ENCODE measurements around the gene SLC47A2. TPM values are rescaled to one million over a fixed set of nuclear protein-coding genes. Genes with fewer than 3 reads are reported as not detected.
A peak's percentile ranks its signal among the peaks of the same experiment; 100 is the strongest.

SLC47A2 gene
- total and polyA plus RNA-seq, 5 donors from 2014 or later, result not detected

DNA sequence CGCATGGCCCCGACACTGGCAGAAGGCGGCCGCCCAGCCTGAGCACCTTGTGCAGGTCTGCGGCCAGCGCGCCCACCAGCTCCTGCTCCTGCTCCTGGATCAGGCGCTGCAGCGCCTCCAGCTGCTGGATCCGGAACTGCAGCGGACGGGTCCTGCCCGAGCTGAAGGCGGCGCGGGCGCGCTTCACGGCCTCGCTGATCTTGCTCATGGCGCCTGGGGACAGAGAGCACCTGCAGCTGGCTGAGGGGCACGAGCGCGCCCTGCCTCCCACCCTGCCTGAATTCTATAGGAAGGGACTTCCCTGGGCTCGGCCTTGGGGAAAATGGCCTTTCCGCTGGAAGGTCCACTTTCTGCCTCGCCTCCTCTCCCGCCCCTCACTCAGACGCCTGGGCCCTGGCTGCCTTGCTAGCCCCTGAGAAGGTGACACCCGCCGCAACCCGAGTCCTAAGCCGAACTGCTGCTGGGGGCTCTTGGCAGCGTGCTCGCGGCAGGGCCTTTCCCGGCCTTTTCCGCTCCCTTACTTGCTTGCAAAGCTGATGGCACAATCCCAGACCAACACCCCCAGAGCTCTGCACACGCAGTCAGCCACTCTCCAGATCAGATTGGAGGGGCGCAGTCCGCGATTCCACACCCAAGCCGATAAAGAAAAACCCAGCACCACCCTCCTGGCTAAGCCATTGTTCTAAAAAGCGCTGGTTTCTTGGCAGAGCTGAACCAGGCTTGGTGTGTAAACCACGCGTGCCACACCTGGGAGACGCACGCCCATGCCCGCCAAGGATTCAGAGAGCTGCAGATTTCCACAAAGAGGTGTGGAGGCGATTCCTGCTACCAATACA is 28.8 kb upstream of the SLC47A2 start:
- Mint-ChIP-seq H3K27ac (peak overlapping the region in 1 of 3 donors; percentile 36), H3K27me3 (peaks cover 8% of the 10 kb centered on the region)

DNA sequence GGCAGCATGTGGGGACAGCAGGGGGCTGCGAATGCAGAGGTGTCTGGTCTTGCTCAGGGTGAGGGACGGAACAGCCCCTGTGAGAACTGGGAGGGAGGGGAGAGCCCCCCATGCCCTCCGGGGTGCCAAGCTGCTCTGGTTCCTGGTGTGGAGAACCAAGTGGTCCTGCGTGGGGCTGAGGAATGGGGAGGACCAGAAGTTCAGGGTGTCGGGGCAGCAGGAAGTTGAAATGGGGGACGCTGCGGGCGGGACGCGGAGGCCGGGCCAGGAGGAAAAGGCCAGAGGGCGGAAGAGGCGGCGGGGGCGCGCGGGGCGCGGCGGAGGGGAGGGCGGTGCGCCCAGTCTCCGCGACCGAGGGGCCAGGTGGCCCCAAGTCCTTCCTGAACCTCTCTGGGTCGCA is 28.1 kb upstream of the SLC47A2 start:
- H3K9me3 Mint-ChIP-seq, result no peaks in the 10 kb centered on the region
- H3K4me3 Mint-ChIP-seq, result peak overlapping the region in 3 of 4 donors; percentile 43 to 80 (median 72)
- Histone ChIP-seq H3K4me1 (ENCODE audit: control insufficient read depth, insufficient read depth, low read length, poor library complexity, severe bottlenecking) (peaks cover 5% of the 10 kb centered on the region), H3K4me3 (ENCODE audit: low read depth, low read length) (no peak overlapping the region), H3K27ac (ENCODE audit: insufficient read depth, low read length, poor library complexity, severe bottlenecking) (no peak overlapping the region), H3K9me3 (ENCODE audit: control insufficient read depth in 2 of 2, low read length in 2 of 2) (no peaks in the 10 kb centered on the region), H3K27me3 (ENCODE audit: control insufficient read depth, insufficient read depth, low read length) (no peaks in the 10 kb centered on the region), H3K36me3 (ENCODE audit: control insufficient read depth, insufficient read depth, low read length) (no peaks in the 10 kb centered on the region)
- DNase-seq, result no peak
- H3K4me1 Mint-ChIP-seq, result peaks cover 0 to 10% (median 4%) of the 10 kb centered on the region in 4 donors
- peak overlapping the region in 1 of 3 donors; percentile 43 for H3K27ac Mint-ChIP-seq
- H3K27me3 Mint-ChIP-seq, result peaks cover 5% of the 10 kb centered on the region
- peak in 1 of 2 donors; percentile 23 for ATAC-seq (ENCODE audit: low read depth in 2 of 2)
- H3K36me3 Mint-ChIP-seq, result no peaks in the 10 kb centered on the region

More for the DNA sequence above, 28.8 kb upstream of the SLC47A2 start:
- DNase-seq (peak; percentile 70 to 84 (median 81)), ATAC-seq (ENCODE audit: low read depth in 2 of 2) (peak; percentile 83 to 86)
- H3K4me3 Mint-ChIP-seq, result peak overlapping the region; percentile 35 to 66 (median 54)
- Histone ChIP-seq H3K27me3 (ENCODE audit: control insufficient read depth, insufficient read depth, low read length) (no peaks in the 10 kb centered on the region), H3K27ac (ENCODE audit: insufficient read depth, low read length, poor library complexity, severe bottlenecking) (no peak overlapping the region), H3K4me3 (ENCODE audit: low read depth, low read length) (no peak overlapping the region), H3K4me1 (ENCODE audit: control insufficient read depth, insufficient read depth, low read length, poor library complexity, severe bottlenecking) (peaks cover 5% of the 10 kb centered on the region), H3K36me3 (ENCODE audit: control insufficient read depth, insufficient read depth, low read length) (no peaks in the 10 kb centered on the region), H3K9me3 (ENCODE audit: control insufficient read depth in 2 of 2, low read length in 2 of 2) (no peaks in the 10 kb centered on the region)
- no peaks in the 10 kb centered on the region for H3K36me3 Mint-ChIP-seq
- H3K4me1 Mint-ChIP-seq, result peaks cover 0 to 10% (median 4%) of the 10 kb centered on the region in 4 donors
- no peaks in the 10 kb centered on the region for H3K9me3 Mint-ChIP-seq

DNA sequence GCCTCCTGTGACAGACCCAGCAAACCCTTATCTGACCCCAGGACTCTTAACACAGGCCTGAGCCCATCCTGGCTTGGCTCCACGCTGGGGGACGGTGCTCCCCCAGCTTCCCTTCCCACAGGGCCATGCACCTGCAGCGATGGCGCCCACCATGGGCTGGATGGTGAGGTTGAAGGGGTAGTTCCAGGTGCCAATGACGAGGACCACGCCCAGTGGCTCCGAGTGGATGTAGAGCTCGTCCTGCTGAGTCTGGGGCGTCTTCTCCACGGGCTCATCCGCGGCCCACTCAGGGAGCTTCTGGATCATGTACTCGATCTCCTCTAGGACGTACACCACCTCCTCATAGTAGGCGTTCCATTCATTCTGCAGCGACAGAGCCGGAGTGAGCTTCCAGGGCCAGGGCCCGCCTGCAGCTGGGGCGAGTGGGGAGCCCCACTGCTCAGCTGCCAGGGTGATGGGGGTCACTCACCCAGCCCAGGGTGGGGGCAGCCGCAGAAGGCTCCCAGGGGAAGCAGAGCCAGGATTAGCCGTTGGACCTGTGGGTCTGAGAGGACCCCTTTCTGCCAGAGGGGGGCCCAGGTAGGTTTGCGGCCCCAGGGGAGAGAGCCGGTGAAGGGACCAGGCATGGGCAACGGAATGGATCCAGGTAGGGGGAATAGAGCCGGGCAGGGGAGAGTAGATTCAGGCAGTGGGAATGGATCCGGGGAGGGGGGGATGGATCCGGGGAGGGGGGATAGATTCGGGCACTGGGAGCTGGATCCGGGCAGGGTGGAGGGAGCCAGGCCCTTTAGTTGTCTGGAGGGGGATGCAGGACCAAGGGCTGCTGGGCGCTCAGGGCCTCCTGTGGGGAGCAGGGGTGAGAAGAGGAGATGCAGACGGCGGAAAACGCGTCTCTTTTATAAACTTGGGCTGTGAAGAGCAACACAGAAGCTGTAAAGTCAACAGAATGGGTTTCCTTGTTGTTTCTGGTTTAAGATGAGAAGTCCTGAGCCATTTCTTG is 27.0 kb upstream of the SLC47A2 start:
- H3K9me3 ChIP-seq (ENCODE audit: control insufficient read depth in 2 of 2, low read length in 2 of 2), result no peaks in the 10 kb centered on the region
- H3K27me3 ChIP-seq (ENCODE audit: control insufficient read depth, insufficient read depth, low read length), result no peaks in the 10 kb centered on the region
- DNase-seq (no peak), ATAC-seq (ENCODE audit: low read depth in 2 of 2) (no peak)
- H3K27ac ChIP-seq (ENCODE audit: insufficient read depth, low read length, poor library complexity, severe bottlenecking), result no peak overlapping the region
- no peak overlapping the region for H3K4me3 ChIP-seq (ENCODE audit: low read depth, low read length)
- no peaks in the 10 kb centered on the region for H3K36me3 Mint-ChIP-seq
- peaks cover 5% of the 10 kb centered on the region for H3K4me1 ChIP-seq (ENCODE audit: control insufficient read depth, insufficient read depth, low read length, poor library complexity, severe bottlenecking)
- H3K4me1 Mint-ChIP-seq, result peaks cover 0 to 10% (median 4%) of the 10 kb centered on the region in 4 donors
- no peaks in the 10 kb centered on the region for H3K9me3 Mint-ChIP-seq
- peak overlapping the region in 1 of 3 donors; percentile 36 for H3K27ac Mint-ChIP-seq
- peak overlapping the region in 3 of 4 donors; percentile 62 to 71 (median 65) for H3K4me3 Mint-ChIP-seq
- H3K27me3 Mint-ChIP-seq, result peaks cover 5% of the 10 kb centered on the region
- H3K36me3 ChIP-seq (ENCODE audit: control insufficient read depth, insufficient read depth, low read length), result no peaks in the 10 kb centered on the region

DNA sequence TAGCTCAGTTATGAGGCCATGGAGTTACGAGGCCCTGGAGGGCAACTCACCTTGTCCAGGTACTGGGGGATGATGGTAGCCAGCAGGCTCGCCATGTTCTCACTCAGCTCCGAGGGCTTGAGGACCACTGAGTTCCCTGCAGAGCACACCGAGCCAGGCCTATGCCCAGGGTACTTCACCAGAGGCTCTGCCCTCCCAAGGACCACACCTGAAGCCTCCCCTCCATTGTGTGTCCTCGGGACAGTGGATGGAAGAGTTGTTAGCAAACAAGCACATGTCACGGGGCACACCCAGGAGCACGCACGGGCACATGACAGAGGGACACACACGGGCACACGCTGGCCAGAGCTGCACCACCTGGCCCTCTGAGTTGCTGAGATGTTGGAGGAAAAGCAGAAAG is 26.1 kb upstream of the SLC47A2 start:
- ATAC-seq (ENCODE audit: low read depth in 2 of 2) (no peak), DNase-seq (no peak)
- Histone ChIP-seq H3K4me1 (ENCODE audit: control insufficient read depth, insufficient read depth, low read length, poor library complexity, severe bottlenecking) (peaks cover 5% of the 10 kb centered on the region), H3K4me3 (ENCODE audit: low read depth, low read length) (no peak overlapping the region), H3K27me3 (ENCODE audit: control insufficient read depth, insufficient read depth, low read length) (no peaks in the 10 kb centered on the region), H3K9me3 (ENCODE audit: control insufficient read depth in 2 of 2, low read length in 2 of 2) (no peaks in the 10 kb centered on the region), H3K36me3 (ENCODE audit: control insufficient read depth, insufficient read depth, low read length) (no peaks in the 10 kb centered on the region), H3K27ac (ENCODE audit: insufficient read depth, low read length, poor library complexity, severe bottlenecking) (no peak overlapping the region)
- H3K27me3 Mint-ChIP-seq, result peaks cover 5% of the 10 kb centered on the region
- H3K36me3 Mint-ChIP-seq, result no peaks in the 10 kb centered on the region
- H3K4me3 Mint-ChIP-seq, result peak overlapping the region in 3 of 4 donors; percentile 23 to 66 (median 32)
- peaks cover 0 to 10% (median 4%) of the 10 kb centered on the region in 4 donors for H3K4me1 Mint-ChIP-seq
- H3K9me3 Mint-ChIP-seq, result no peaks in the 10 kb centered on the region
- H3K27ac Mint-ChIP-seq, result peak overlapping the region in 1 of 3 donors; percentile 26

DNA sequence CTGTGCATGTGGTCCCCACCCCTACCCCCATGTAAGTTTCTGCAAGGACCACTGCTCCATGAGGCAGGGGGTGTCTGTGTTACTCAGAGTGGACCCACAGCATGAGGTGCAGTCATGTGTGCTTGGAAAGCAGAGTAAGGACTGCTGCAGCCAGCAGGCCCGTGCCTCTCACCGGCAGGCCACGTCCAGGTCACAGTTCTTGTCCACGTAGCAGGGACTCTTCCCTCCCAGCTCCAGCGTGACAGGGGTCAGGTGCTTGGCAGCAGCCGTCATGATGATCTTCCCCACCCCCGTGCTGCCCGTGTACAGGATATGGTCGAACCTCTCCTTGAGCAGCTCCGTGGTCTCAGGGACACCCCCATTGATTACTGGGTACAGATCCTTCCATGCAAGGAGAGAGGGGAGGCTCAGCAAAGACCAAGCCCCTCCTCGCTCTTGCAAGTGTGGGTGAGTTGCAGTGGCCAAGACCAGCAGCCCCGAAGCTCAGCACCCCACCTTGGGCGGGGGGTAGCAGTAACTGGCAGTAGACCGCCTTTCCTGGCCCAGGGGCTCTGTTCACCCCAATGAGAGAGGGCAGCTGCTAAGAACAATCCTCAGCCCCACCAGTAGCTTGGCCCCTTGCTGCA is 25.6 kb upstream of the SLC47A2 start:
- ATAC-seq (ENCODE audit: low read depth in 2 of 2) (no peak), DNase-seq (no peak)
- Mint-ChIP-seq H3K36me3 (no peaks in the 10 kb centered on the region), H3K4me1 (peaks cover 0 to 10% (median 4%) of the 10 kb centered on the region in 4 donors), H3K9me3 (no peaks in the 10 kb centered on the region), H3K27me3 (peaks cover 5% of the 10 kb centered on the region), H3K27ac (peak overlapping the region in 1 of 3 donors; percentile 26), H3K4me3 (no peak overlapping the region)
- Histone ChIP-seq H3K9me3 (ENCODE audit: control insufficient read depth in 2 of 2, low read length in 2 of 2) (no peaks in the 10 kb centered on the region), H3K27ac (ENCODE audit: insufficient read depth, low read length, poor library complexity, severe bottlenecking) (no peak overlapping the region), H3K4me1 (ENCODE audit: control insufficient read depth, insufficient read depth, low read length, poor library complexity, severe bottlenecking) (peaks cover 5% of the 10 kb centered on the region), H3K27me3 (ENCODE audit: control insufficient read depth, insufficient read depth, low read length) (no peaks in the 10 kb centered on the region), H3K4me3 (ENCODE audit: low read depth, low read length) (no peak overlapping the region), H3K36me3 (ENCODE audit: control insufficient read depth, insufficient read depth, low read length) (no peaks in the 10 kb centered on the region)

DNA sequence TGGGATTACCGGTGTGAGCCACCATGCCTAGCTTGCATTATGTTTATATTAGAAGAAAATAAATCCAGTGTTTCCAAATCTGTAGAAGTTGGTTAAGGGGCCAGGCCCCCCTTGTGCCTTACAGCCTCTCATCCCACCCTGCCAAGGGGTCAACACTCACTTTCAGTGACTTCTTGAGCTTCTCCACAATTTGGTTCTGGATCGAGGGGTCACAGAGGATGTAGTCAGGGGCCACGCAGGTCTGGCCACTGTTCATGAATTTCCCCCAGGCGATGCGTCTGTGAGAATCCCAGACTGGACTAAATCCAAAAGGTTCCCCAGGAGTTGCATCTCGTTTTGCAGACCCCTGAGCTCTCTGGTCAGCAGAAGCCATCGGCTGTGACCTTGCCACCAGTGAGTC is 24.5 kb upstream of the SLC47A2 start:
- Histone ChIP-seq H3K36me3 (ENCODE audit: control insufficient read depth, insufficient read depth, low read length) (no peaks in the 10 kb centered on the region), H3K9me3 (ENCODE audit: control insufficient read depth in 2 of 2, low read length in 2 of 2) (no peaks in the 10 kb centered on the region), H3K27ac (ENCODE audit: insufficient read depth, low read length, poor library complexity, severe bottlenecking) (no peak overlapping the region), H3K27me3 (ENCODE audit: control insufficient read depth, insufficient read depth, low read length) (no peaks in the 10 kb centered on the region), H3K4me3 (ENCODE audit: low read depth, low read length) (no peak overlapping the region), H3K4me1 (ENCODE audit: control insufficient read depth, insufficient read depth, low read length, poor library complexity, severe bottlenecking) (peaks cover 5% of the 10 kb centered on the region)
- peaks cover 0 to 10% (median 4%) of the 10 kb centered on the region in 4 donors for H3K4me1 Mint-ChIP-seq
- H3K4me3 Mint-ChIP-seq, result no peak overlapping the region
- DNase-seq (no peak), ATAC-seq (ENCODE audit: low read depth in 2 of 2) (no peak)
- H3K27ac Mint-ChIP-seq, result no peak overlapping the region
- no peaks in the 10 kb centered on the region for H3K9me3 Mint-ChIP-seq
- peaks cover 8% of the 10 kb centered on the region for H3K27me3 Mint-ChIP-seq
- H3K36me3 Mint-ChIP-seq, result no peaks in the 10 kb centered on the region

Data from CD4-positive, CD25-positive, alpha-beta regulatory T cell (primary cell).